GM12875 (cell line): ENCODE measurements around the gene BCAS3.
"Not testable (repeated sequence)": the region's sequence is repeated elsewhere in the genome, so short reads cannot be mapped to it uniquely, and the experiment has no call there.

Experiments
- H3K4me3 ChIP-seq: one replicate; pipeline ENCODE4 v1.5.1; 2011; ENCODE audit warnings: low read depth, low read length, control low read depth
- CTCF ChIP-seq: IDR thresholded peaks from 2 replicates; pipeline ENCODE4 v1.5.1; 2011; ENCODE audit warnings: low read depth, mild to moderate bottlenecking, control low read depth, inconsistent platforms, low read length, moderate library complexity, borderline replicate concordance; ENCODE audit not compliant: insufficient read depth

The BCAS3 gene

GRCh38 chr17:60971515-60972369 is 294.1 kb downstream of the BCAS3 start:
- TF ChIP-seq CTCF, result peak; percentile 58; the same call in 1 of the 2 replicates
- no peak overlapping the region for H3K4me3 ChIP-seq

DNA sequence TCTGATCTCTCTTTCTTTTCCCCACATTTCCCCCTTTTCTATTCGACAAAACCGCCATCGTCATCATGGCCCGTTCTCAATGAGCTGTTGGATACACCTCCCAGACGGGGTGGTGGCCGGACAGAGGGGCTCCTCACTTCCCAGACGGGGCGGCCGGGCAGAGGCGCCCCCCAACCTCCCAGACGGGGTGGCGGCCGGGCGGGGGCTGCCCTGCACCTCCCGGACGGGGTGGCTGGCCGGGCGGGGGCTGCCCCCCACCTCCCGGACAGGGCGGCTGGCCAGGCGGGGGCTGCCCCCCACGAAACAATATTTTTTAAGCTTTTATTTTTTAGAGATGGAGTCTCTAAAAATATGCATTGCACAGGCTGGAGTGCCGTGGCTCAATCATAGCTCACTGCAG is 299.2 kb downstream of the BCAS3 start:
- H3K4me3 ChIP-seq, result not testable (repeated sequence)

- no peak for TF ChIP-seq CTCF
- no peak overlapping the region for H3K4me3 ChIP-seq
These were observed 311.7 kb downstream of the BCAS3 start for GRCh38 chr17:60989379-60989778.

- no peak for TF ChIP-seq CTCF
- no peak overlapping the region for H3K4me3 ChIP-seq
These were observed 312.2 kb downstream of the BCAS3 start for GRCh38 chr17:60989846-60990245.

GRCh38 chr17:60993497-60993896 is 315.8 kb downstream of the BCAS3 start:
- H3K4me3 ChIP-seq, result no peak overlapping the region
- no peak for TF ChIP-seq CTCF

DNA sequence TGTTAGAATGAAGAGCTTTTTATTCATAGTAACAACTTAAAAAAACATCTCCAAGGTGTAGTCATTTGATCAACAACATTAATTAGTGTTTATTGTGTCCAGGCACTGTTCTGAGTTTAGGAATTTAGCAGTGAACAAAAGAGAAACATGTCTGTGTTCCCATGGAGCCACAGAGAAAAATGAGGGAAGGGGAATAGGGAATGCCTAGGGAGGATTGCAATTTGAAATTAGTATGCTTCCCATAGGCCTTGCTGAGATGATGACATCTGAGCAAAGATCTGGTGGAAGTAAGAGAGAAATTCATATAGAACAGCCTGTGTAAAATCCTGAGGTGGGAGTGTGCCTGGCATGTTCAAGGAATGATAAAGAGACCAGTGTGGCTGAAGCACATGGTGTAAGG is 318.0 kb downstream of the BCAS3 start:
- no peak for TF ChIP-seq CTCF
- no peak overlapping the region for H3K4me3 ChIP-seq

DNA sequence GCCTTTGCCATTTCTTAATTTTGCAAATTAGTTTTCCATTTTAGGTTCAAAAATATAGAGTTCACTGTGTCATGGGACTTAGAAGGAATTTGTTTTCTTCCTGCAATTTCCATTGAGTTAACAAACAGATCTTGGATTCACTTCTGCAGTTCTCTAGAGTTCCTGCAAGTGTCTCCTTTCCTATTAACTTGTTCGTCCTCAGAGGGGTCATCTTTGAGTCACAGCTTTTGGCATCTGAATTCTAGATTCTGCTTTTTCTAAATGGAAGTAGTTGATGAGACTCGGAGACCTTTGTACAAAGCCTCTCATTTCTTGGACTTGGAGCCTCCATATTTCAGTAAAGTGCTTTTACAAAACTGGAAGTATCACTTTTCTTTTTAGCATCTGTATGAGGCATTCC is 323.3 kb downstream of the BCAS3 start:
- no peak for TF ChIP-seq CTCF
- H3K4me3 ChIP-seq, result no peak overlapping the region
